GM23338 (cell line): ENCODE measurements around the gene EPB41L5. TPM values are rescaled to one million over a fixed set of nuclear protein-coding genes. Genes with fewer than 3 reads are reported as not detected.

ENCODE experiments used
- ATAC-seq: fragments of 200-7000 bp; cut with Tn5 transposase; 3 replicates; pipeline ENCODE4 v1.9.1; 2020
- DNase-seq: peaks from one replicate; pipeline ENCODE4 v3.0.0-alpha.2; 2015; ENCODE audit warnings: low spot score
- H2AFZ ChIP-seq: fragments of 200-600 bp; sonication (generic); 2 replicates; pipeline ENCODE4 v1.8.0; 2016; ENCODE audit warnings: antibody characterized with exemption, mild to moderate bottlenecking, moderate library complexity
- H3F3A ChIP-seq: fragments of 200-600 bp; sonication (generic); replicated peaks from 2 replicates; pipeline ENCODE4 v1.8.0; 2017; ENCODE audit warnings: antibody characterized with exemption, mixed run types, low read depth
- H3K27ac ChIP-seq: fragments of 200-600 bp; sonication (generic); 2 replicates; pipeline ENCODE4 v1.6.1; 2016; ENCODE audit warnings: low read depth
- H3K27me3 ChIP-seq: fragments of 200-600 bp; sonication (generic); 2 replicates; pipeline ENCODE4 v1.8.0; 2016; ENCODE audit warnings: mild to moderate bottlenecking, mixed run types, moderate library complexity; ENCODE audit not compliant: insufficient read depth
- H3K36me3 ChIP-seq: fragments of 200-600 bp; sonication (generic); 2 replicates; pipeline ENCODE4 v1.8.0; 2016; ENCODE audit warnings: mild to moderate bottlenecking; ENCODE audit not compliant: insufficient read depth
- H3K4me1 ChIP-seq: fragments of 200-600 bp; sonication (generic); 2 replicates; pipeline ENCODE4 v1.8.0; 2016; ENCODE audit warnings: mild to moderate bottlenecking, moderate library complexity; ENCODE audit not compliant: insufficient read depth
- H3K4me2 ChIP-seq: fragments of 200-600 bp; sonication (generic); 2 replicates; pipeline ENCODE4 v1.7.1; 2017; ENCODE audit warnings: mixed run types
- H3K4me3 ChIP-seq: fragments of 200-600 bp; sonication (generic); 2 replicates; pipeline ENCODE4 v1.6.1; 2016; ENCODE audit warnings: mixed run types
- H3K79me2 ChIP-seq: fragments of 200-600 bp; sonication (generic); replicated peaks from 2 replicates; pipeline ENCODE4 v1.8.0; 2017; ENCODE audit warnings: mild to moderate bottlenecking; ENCODE audit not compliant: insufficient read depth
- H3K9me2 ChIP-seq: fragments of 200-600 bp; sonication (generic); 2 replicates; pipeline ENCODE4 v1.8.0; 2017; ENCODE audit not compliant: insufficient read depth
- H4K20me1 ChIP-seq: fragments of 200-600 bp; sonication (generic); replicated peaks from 2 replicates; pipeline ENCODE4 v1.8.0; 2017; ENCODE audit warnings: mild to moderate bottlenecking; ENCODE audit not compliant: insufficient read depth
- H3K27ac Mint-ChIP-seq: 2 replicates; pipeline ENCODE4 v1.8.0; 2020; ENCODE audit warnings: inconsistent platforms, mild to moderate bottlenecking, moderate library complexity, mixed read lengths
- H3K27me3 Mint-ChIP-seq: 3 replicates; pipeline ENCODE4 v1.8.0; 2022; ENCODE audit warnings: low read depth, mild to moderate bottlenecking, moderate library complexity, mixed read lengths, inconsistent platforms; ENCODE audit not compliant: insufficient read depth, poor library complexity
- H3K36me3 Mint-ChIP-seq: 3 replicates; pipeline ENCODE4 v1.8.0; 2021; ENCODE audit warnings: low read depth, mild to moderate bottlenecking, inconsistent platforms, moderate library complexity, mixed read lengths
- H3K4me1 Mint-ChIP-seq: 3 replicates; pipeline ENCODE4 v1.8.0; 2020; ENCODE audit warnings: mild to moderate bottlenecking, inconsistent platforms, mixed read lengths
- H3K4me3 Mint-ChIP-seq: 3 replicates; pipeline ENCODE4 v1.8.0; 2021; ENCODE audit warnings: moderate library complexity, mild to moderate bottlenecking, inconsistent platforms, mixed read lengths
- H3K9me3 Mint-ChIP-seq: 3 replicates; pipeline ENCODE4 v1.8.0; 2020; ENCODE audit warnings: moderate library complexity, mild to moderate bottlenecking, inconsistent platforms, mixed read lengths
- CREB1 ChIP-seq: fragments of 250-450 bp; sonication (Bioruptor Pico); IDR thresholded peaks from 2 replicates; pipeline ENCODE4 v1.5.0; 2020; ENCODE audit warnings: low read depth, mild to moderate bottlenecking, moderate library complexity
- CTCF ChIP-seq, 2 experiments: fragments of 200-600 bp in 1 of 2; sonication (generic) in 1 of 2; conservative IDR thresholded peaks; 2 replicates each; pipeline versions ENCODE4 v1.5.1 to v1.6.1; 2016 to 2017; ENCODE audit warnings: antibody characterized with exemption in 2 of 2, low read depth in 2 of 2, mild to moderate bottlenecking in 2 of 2, moderate library complexity in 1 of 2
- ETS1 ChIP-seq: IDR thresholded peaks from 2 replicates; pipeline ENCODE4 v1.6.1; 2016; ENCODE audit warnings: antibody characterized with exemption
- EZH2 ChIP-seq: fragments of 200-600 bp; sonication (generic); IDR thresholded peaks from one replicate; pipeline ENCODE4 v1.8.0; 2017; ENCODE audit warnings: antibody characterized with exemption, mild to moderate bottlenecking, low read depth; ENCODE audit not compliant: unreplicated experiment
- EZH2phosphoT487 ChIP-seq: fragments of 200-600 bp; sonication (generic); IDR thresholded peaks from one replicate; pipeline ENCODE4 v1.8.1; 2018; ENCODE audit warnings: antibody characterized with exemption; ENCODE audit not compliant: unreplicated experiment
- JUNB ChIP-seq: IDR thresholded peaks from one replicate; pipeline ENCODE4 v1.6.1; 2016; ENCODE audit warnings: antibody characterized with exemption; ENCODE audit not compliant: unreplicated experiment
- NANOG ChIP-seq: IDR thresholded peaks from 2 replicates; pipeline ENCODE4 v1.6.1; 2016; ENCODE audit warnings: antibody characterized with exemption, borderline replicate concordance
- POLR2AphosphoS5 ChIP-seq: IDR thresholded peaks from 2 replicates; pipeline ENCODE4 v1.6.1; 2016; ENCODE audit warnings: antibody characterized with exemption, low read depth
- REST ChIP-seq: IDR thresholded peaks from one replicate; pipeline ENCODE4 v1.6.1; 2018; ENCODE audit warnings: antibody characterized with exemption; ENCODE audit not compliant: unreplicated experiment
- STAT1 ChIP-seq: IDR thresholded peaks from one replicate; pipeline ENCODE4 v1.6.1; 2016; ENCODE audit warnings: antibody characterized with exemption; ENCODE audit not compliant: unreplicated experiment
- ZNF114 ChIP-seq: fragments of 250-450 bp; sonication (Bioruptor Pico); IDR thresholded peaks from 2 replicates; pipeline ENCODE4 v1.5.0; 2020; ENCODE audit warnings: mild to moderate bottlenecking, moderate library complexity
- ZNF331 ChIP-seq: fragments of 250-450 bp; sonication (Bioruptor Pico); IDR thresholded peaks from 2 replicates; pipeline ENCODE4 v1.5.0; 2020; ENCODE audit warnings: low read depth, mild to moderate bottlenecking, moderate library complexity
- ZNF462 ChIP-seq: fragments of 250-450 bp; sonication (Bioruptor Pico); IDR thresholded peaks from 2 replicates; pipeline ENCODE4 v1.5.0; 2020; ENCODE audit warnings: mild to moderate bottlenecking, moderate library complexity
- polyA plus RNA-seq: library from polyadenylated mRNA; unstranded; fragments of >200 nt; fragmentation: Nextera tagmentation; extraction: Ambion mirVana; gene quantifications from 2 replicates; pipeline ENCODE4 v1.2.1, GENCODE V29; 2016
- total RNA-seq: library from RNA; depleted of rRNA; stranded (reverse); fragments of >200 nt; shearing (Covaris generic); gene quantifications from 2 replicates; pipeline ENCODE4 v1.2.3, GENCODE V29; 2014

Gene EPB41L5
- total and polyA plus RNA-seq, 2 experiments from 2014 or later, result 15.5 to 35.4 TPM

- Histone ChIP-seq H3K9me2 (no peaks in the 10 kb centered on the region), H4K20me1 (no peaks in the 10 kb centered on the region; the same call in 1 of the 2 replicates), H2AFZ (no peak overlapping the region), H3K36me3 (no peaks in the 10 kb centered on the region), H3K4me3 (no peak overlapping the region), H3K27ac (no peak overlapping the region), H3K4me2 (no peak overlapping the region), H3K27me3 (no peaks in the 10 kb centered on the region), H3K79me2 (no peaks in the 10 kb centered on the region), H3K4me1 (no peaks in the 10 kb centered on the region), H3F3A (no peaks in the 10 kb centered on the region)
- no peak for DNase-seq
- TF ChIP-seq POLR2AphosphoS5, result no peak
- TF ChIP-seq ZNF114, result no peak
- TF ChIP-seq ZNF331 (CRISPR knock-in tag), result no peak
- TF ChIP-seq CREB1, result no peak
- TF ChIP-seq REST, result no peak
- TF ChIP-seq ETS1, result no peak
- no peak for TF ChIP-seq CTCF (conservative IDR thresholded peaks at IDR 0.05; ENCODE audit: low read depth in 2 of 2)
- TF ChIP-seq EZH2, result no peak
- no peak for TF ChIP-seq EZH2phosphoT487
- no peak for TF ChIP-seq JUNB
- TF ChIP-seq ZNF462 (CRISPR knock-in tag), result no peak
- no peak for TF ChIP-seq NANOG
- TF ChIP-seq STAT1, result no peak
- Mint-ChIP-seq H3K4me1 (peaks cover 5% of the 10 kb centered on the region), H3K27ac (peak overlapping the region; percentile 64; the same call in 1 of the 2 replicates), H3K36me3 (no peaks in the 10 kb centered on the region), H3K27me3 (peaks cover 9% of the 10 kb centered on the region), H3K4me3 (no peak overlapping the region), H3K9me3 (no peaks in the 10 kb centered on the region)
- no peak for ATAC-seq
Observed at GRCh38 chr2:120209427-120210269, 196.8 kb downstream of the EPB41L5 start.
